Gastroesophageal sphincter (tissue), 3 donors: ENCODE measurements around the gene CA9.
A peak's percentile ranks its signal among the peaks of the same experiment; 100 is the strongest.

Experiments
- EP300 ChIP-seq: sonication (generic); formaldehyde crosslinking; IDR thresholded peaks from one replicate; pipeline ENCODE4 v1.6.1; 2017; ENCODE audit warnings: antibody characterized with exemption, mild to moderate bottlenecking
- POLR2A ChIP-seq, 2 donors: fragments of 450-650 bp; IDR thresholded peaks; one replicate each; pipeline ENCODE4 v1.6.1; 2017; ENCODE audit warnings: antibody characterized with exemption in 2 of 2, mild to moderate bottlenecking in 2 of 2, moderate library complexity in 1 of 2
- POLR2AphosphoS5 ChIP-seq: sonication (generic); formaldehyde crosslinking; IDR thresholded peaks from one replicate; pipeline ENCODE4 v1.6.1; 2017; ENCODE audit warnings: antibody characterized with exemption
- TF ChIP-seq, protein P1 (sequence below), 4 experiments: fragments of 200-600 bp in 2 of 4; fragments of 450-650 bp in 2 of 4; sonication (generic) in 1 of 4; IDR thresholded peaks; one replicate each; pipeline ENCODE4 v1.5.1; 2017 to 2019; ENCODE audit warnings: antibody characterized with exemption in 4 of 4, mild to moderate bottlenecking in 2 of 4, moderate library complexity in 2 of 4

DNA sequence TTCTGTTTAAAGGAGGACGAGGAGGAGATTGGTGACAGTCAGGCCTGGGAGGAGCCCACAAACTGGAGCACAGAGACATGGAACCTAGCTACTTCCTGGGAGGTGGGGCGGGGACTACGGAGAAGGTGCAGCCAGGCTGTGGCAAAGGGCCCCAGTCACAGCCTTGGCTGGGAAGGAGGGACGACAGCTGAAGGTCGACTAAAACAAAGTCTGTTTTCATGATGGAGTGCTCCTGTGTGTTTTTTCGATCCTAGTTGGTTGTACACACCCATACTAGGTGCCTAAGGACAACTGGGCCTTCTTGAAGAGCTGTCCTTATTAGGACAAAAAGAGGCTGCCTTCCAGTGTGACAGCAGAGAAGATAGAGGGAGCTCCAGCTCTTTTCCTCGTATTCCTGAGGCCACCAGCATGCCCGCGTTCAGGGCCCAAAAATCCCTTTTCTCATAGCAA lies 12.7 kb upstream of the CA9 start:
- TF ChIP-seq, protein P1, sequence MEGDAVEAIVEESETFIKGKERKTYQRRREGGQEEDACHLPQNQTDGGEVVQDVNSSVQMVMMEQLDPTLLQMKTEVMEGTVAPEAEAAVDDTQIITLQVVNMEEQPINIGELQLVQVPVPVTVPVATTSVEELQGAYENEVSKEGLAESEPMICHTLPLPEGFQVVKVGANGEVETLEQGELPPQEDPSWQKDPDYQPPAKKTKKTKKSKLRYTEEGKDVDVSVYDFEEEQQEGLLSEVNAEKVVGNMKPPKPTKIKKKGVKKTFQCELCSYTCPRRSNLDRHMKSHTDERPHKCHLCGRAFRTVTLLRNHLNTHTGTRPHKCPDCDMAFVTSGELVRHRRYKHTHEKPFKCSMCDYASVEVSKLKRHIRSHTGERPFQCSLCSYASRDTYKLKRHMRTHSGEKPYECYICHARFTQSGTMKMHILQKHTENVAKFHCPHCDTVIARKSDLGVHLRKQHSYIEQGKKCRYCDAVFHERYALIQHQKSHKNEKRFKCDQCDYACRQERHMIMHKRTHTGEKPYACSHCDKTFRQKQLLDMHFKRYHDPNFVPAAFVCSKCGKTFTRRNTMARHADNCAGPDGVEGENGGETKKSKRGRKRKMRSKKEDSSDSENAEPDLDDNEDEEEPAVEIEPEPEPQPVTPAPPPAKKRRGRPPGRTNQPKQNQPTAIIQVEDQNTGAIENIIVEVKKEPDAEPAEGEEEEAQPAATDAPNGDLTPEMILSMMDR (IDR thresholded peaks at IDR 0.05) = peak in 3 of 4 experiments; percentile 48 to 74 (median 62)
- peak; percentile 74 for TF ChIP-seq POLR2AphosphoS5
- TF ChIP-seq POLR2A (IDR thresholded peaks at IDR 0.05) = peak; percentile 46 to 62
- no peak for TF ChIP-seq EP300
